Suprapubic skin (tissue), 4 donors: Measurements from ENCODE around the gene RPRD2.

Source experiments
- EP300 ChIP-seq: sonication (generic); formaldehyde crosslinking; IDR thresholded peaks from one replicate; pipeline ENCODE4 v1.6.1; 2017; ENCODE audit warnings: antibody characterized with exemption
- POLR2A ChIP-seq, 2 donors: fragments of 450-650 bp; IDR thresholded peaks; one replicate each; pipeline ENCODE4 v1.6.1; 2017; ENCODE audit warnings: antibody characterized with exemption in 2 of 2, mild to moderate bottlenecking in 2 of 2, moderate library complexity in 2 of 2
- POLR2AphosphoS5 ChIP-seq, 3 donors: sonication (generic); formaldehyde crosslinking; IDR thresholded peaks; one replicate each; pipeline ENCODE4 v1.6.1; 2017; ENCODE audit warnings: antibody characterized with exemption in 3 of 3
- TF ChIP-seq, protein P1 (sequence below), 2 donors: fragments of 200-600 bp in 1 of 2; fragments of 450-650 bp in 1 of 2; sonication (generic) in 1 of 2; IDR thresholded peaks; one replicate each; pipeline ENCODE4 v1.5.1; 2016 to 2019; ENCODE audit warnings: antibody characterized with exemption in 2 of 2, mild to moderate bottlenecking in 1 of 2, moderate library complexity in 1 of 2

DNA sequence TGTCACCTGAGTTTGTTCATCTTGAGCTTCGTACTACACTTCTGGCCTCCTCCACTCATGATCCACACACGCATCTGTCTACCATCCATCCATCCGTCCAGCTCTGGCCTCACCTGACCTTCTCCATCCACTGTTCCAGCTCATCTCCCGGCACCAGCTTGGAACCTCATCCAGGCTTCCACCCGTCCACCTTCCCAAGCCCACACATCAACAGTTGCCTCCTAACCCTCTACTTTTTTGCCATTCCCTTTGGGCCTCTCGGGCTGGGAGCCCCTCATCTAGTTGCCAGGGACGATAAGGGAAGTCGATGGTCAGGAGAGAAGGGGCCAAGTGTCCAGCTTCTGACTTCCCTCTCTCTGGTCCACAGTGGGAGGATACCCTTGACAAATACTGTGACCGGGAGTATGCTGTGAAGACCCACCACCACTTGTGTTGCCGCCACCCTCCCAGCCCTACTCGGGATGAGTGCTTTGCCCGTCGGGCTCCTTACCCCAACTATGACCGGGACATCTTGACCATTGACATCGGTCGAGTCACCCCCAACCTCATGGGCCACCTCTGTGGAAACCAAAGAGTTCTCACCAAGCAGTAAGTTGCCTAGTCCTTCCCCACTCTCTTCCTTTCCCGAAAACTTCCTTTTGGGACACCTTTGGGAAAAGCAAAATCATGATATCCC lies 148.2 kb downstream of the RPRD2 start:
- TF ChIP-seq POLR2AphosphoS5 (IDR thresholded peaks at IDR 0.05): no peak
- TF ChIP-seq POLR2A (IDR thresholded peaks at IDR 0.05): no peak
- TF ChIP-seq, protein P1, sequence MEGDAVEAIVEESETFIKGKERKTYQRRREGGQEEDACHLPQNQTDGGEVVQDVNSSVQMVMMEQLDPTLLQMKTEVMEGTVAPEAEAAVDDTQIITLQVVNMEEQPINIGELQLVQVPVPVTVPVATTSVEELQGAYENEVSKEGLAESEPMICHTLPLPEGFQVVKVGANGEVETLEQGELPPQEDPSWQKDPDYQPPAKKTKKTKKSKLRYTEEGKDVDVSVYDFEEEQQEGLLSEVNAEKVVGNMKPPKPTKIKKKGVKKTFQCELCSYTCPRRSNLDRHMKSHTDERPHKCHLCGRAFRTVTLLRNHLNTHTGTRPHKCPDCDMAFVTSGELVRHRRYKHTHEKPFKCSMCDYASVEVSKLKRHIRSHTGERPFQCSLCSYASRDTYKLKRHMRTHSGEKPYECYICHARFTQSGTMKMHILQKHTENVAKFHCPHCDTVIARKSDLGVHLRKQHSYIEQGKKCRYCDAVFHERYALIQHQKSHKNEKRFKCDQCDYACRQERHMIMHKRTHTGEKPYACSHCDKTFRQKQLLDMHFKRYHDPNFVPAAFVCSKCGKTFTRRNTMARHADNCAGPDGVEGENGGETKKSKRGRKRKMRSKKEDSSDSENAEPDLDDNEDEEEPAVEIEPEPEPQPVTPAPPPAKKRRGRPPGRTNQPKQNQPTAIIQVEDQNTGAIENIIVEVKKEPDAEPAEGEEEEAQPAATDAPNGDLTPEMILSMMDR (IDR thresholded peaks at IDR 0.05): no peak
- TF ChIP-seq EP300: no peak
